Inflammatory macrophage treated with lipopolysaccharide for 1 hour (primary cell): ENCODE data around the gene EMID1.

ENCODE experiments used
- DNase-seq, 2 donors: peaks; one replicate each; pipeline ENCODE4 v3.0.0-alpha.2; 2020 to 2022

EMID1 gene

GRCh38 chr22:29298641-29299040 is 92.9 kb downstream of the EMID1 start:
- DNase-seq: no peak

GRCh38 chr22:29299136-29299900 is 93.6 kb downstream of the EMID1 start:
- no peak for DNase-seq

GRCh38 chr22:29300467-29300806 is 94.7 kb downstream of the EMID1 start:
- DNase-seq: no peak

GRCh38 chr22:29300807-29301601 is 95.3 kb downstream of the EMID1 start:
- DNase-seq: no peak

GRCh38 chr22:29301716-29302401 is 96.2 kb downstream of the EMID1 start:
- no peak for DNase-seq

- DNase-seq: no peak
These were observed 96.6 kb downstream of the EMID1 start for GRCh38 chr22:29302402-29302680.

GRCh38 chr22:29302681-29303465 is 97.2 kb downstream of the EMID1 start:
- DNase-seq: no peak

GRCh38 chr22:29305836-29306174 is 100.1 kb downstream of the EMID1 start:
- no peak for DNase-seq

GRCh38 chr22:29306175-29306834 is 100.6 kb downstream of the EMID1 start, which contains the start of gene GAS2L1:
Gene GAS2L1 (plus strand): TSS chr22:29306650. CDS start chr22:29308106, 1,456 bp downstream.
- peak; percentile 62 to 69 for DNase-seq

GRCh38 chr22:29306835-29307595 is 101.3 kb downstream of the EMID1 start:
- DNase-seq: peak; percentile 62 to 73

GRCh38 chr22:29307596-29308147 is 102.0 kb downstream of the EMID1 start:
- no peak for DNase-seq

GRCh38 chr22:29308148-29308790 is 102.6 kb downstream of the EMID1 start:
- no peak for DNase-seq

- DNase-seq: no peak
These were observed 103.1 kb downstream of the EMID1 start for GRCh38 chr22:29308791-29309262.
